Measurements from ENCODE around the gene NGB.

The NGB gene

DNA sequence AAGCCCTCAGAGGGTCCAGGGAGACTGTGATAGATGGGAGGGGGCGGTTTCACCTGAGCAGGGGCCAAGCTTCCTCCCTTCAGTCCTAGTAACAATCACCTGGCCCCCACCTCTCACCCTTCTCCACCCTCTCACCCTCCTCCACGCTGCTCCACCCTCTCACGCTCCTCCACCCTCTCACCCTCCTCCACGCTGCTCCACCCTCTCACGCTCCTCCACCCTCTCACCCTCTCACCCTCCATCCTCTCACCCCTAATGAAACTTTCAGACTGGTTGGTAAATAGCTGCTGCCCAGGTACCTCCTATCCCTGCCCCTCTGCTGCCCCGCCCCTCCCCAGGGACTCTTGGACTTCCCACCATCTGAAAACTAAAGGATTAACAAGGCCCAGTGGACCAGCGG is 34.2 kb downstream of the NGB start:
- no peaks in the 10 kb centered on the region for H3K36me3 ChIP-seq (ENCODE audit: control insufficient read depth in 2 of 2, insufficient read depth in 2 of 2, low read length in 2 of 2)
- H3K9me3 ChIP-seq (ENCODE audit: control insufficient read depth in 2 of 2, low read length in 2 of 2), result no peaks in the 10 kb centered on the region
- no peak overlapping the region for H3K4me3 ChIP-seq (ENCODE audit: low read length in 2 of 2)
- H3K27ac ChIP-seq (ENCODE audit: low read length), result no peak overlapping the region
- H3K27me3 ChIP-seq (ENCODE audit: control insufficient read depth in 1 of 2, insufficient read depth in 2 of 2, low read length in 2 of 2), result no peaks in the 10 kb centered on the region
- H3K9ac ChIP-seq (ENCODE audit: low read length in 2 of 2), result no peak overlapping the region
- H3K4me1 ChIP-seq (ENCODE audit: control insufficient read depth, insufficient read depth, low read length), result no peaks in the 10 kb centered on the region

DNA sequence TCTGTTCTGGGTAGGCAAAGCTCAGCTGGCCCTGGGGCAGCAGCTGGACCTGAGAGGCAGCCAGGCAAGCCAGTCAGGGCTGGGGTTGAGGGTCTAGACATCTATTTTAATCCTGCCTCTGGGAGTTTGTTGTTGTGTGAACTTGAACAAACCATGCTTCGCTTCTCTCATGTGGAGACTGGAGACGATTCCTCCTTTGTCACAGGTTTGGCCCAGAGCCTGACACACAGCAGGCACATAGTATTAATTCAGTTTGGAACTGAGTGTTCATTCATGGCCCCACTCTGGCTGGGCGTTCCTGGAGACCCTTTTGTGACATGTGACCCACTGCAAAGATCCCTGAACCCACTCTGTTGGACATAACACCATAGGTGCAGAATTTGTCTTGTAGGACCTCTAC is 39.3 kb downstream of the NGB start:
- Histone ChIP-seq H3K4me1 (ENCODE audit: control insufficient read depth, insufficient read depth, low read length) (no peaks in the 10 kb centered on the region), H3K27me3 (ENCODE audit: control insufficient read depth in 1 of 2, insufficient read depth in 2 of 2, low read length in 2 of 2) (no peaks in the 10 kb centered on the region), H3K27ac (ENCODE audit: low read length) (no peak overlapping the region), H3K36me3 (ENCODE audit: control insufficient read depth in 2 of 2, insufficient read depth in 2 of 2, low read length in 2 of 2) (no peaks in the 10 kb centered on the region), H3K4me3 (ENCODE audit: low read length in 2 of 2) (no peak overlapping the region), H3K9me3 (ENCODE audit: control insufficient read depth in 2 of 2, low read length in 2 of 2) (peaks cover 0 to 3% of the 10 kb centered on the region in 2 donors), H3K9ac (ENCODE audit: low read length in 2 of 2) (no peak overlapping the region)

GRCh38 chr14:77230914-77231313 is 40.1 kb downstream of the NGB start:
- no peak overlapping the region for H3K27ac ChIP-seq (ENCODE audit: low read length)
- no peak overlapping the region for H3K4me3 ChIP-seq (ENCODE audit: low read length in 2 of 2)
- H3K9ac ChIP-seq (ENCODE audit: low read length in 2 of 2), result no peak overlapping the region
- peaks cover 0 to 3% of the 10 kb centered on the region in 2 donors for H3K9me3 ChIP-seq (ENCODE audit: control insufficient read depth in 2 of 2, low read length in 2 of 2)
- no peaks in the 10 kb centered on the region for H3K27me3 ChIP-seq (ENCODE audit: control insufficient read depth in 1 of 2, insufficient read depth in 2 of 2, low read length in 2 of 2)
- no peaks in the 10 kb centered on the region for H3K4me1 ChIP-seq (ENCODE audit: control insufficient read depth, insufficient read depth, low read length)
- no peaks in the 10 kb centered on the region for H3K36me3 ChIP-seq (ENCODE audit: control insufficient read depth in 2 of 2, insufficient read depth in 2 of 2, low read length in 2 of 2)

DNA sequence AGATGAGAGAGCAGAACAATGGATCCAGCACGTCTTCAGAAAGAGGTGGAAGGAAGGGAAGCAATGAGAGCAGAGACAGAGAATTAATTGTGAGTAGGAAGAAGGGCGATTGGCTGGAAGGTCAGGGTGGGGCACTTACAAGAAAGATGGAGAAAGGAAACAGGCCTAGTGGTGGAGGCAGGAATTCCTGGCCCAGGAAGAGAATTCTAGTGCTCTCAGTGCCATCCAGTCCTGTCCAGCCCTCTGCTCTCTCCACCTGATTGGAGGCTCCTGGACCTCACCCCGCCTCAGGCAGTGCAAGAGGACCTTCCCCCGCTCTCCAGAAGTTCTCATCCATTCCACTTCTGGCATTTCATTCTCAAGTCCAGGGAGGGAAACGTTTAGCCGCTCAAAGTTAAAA is 43.0 kb downstream of the NGB start:
- no peaks in the 10 kb centered on the region for H3K4me1 ChIP-seq (ENCODE audit: control insufficient read depth, insufficient read depth, low read length)
- no peak overlapping the region for H3K9ac ChIP-seq (ENCODE audit: low read length in 2 of 2)
- no peak overlapping the region for H3K27ac ChIP-seq (ENCODE audit: low read length)
- no peaks in the 10 kb centered on the region for H3K36me3 ChIP-seq (ENCODE audit: control insufficient read depth in 2 of 2, insufficient read depth in 2 of 2, low read length in 2 of 2)
- H3K9me3 ChIP-seq (ENCODE audit: control insufficient read depth in 2 of 2, low read length in 2 of 2), result peaks cover 0 to 3% of the 10 kb centered on the region in 2 donors
- peaks cover 0 to 4% of the 10 kb centered on the region in 2 donors for H3K27me3 ChIP-seq (ENCODE audit: control insufficient read depth in 1 of 2, insufficient read depth in 2 of 2, low read length in 2 of 2)
- H3K4me3 ChIP-seq (ENCODE audit: low read length in 2 of 2), result no peak overlapping the region

DNA sequence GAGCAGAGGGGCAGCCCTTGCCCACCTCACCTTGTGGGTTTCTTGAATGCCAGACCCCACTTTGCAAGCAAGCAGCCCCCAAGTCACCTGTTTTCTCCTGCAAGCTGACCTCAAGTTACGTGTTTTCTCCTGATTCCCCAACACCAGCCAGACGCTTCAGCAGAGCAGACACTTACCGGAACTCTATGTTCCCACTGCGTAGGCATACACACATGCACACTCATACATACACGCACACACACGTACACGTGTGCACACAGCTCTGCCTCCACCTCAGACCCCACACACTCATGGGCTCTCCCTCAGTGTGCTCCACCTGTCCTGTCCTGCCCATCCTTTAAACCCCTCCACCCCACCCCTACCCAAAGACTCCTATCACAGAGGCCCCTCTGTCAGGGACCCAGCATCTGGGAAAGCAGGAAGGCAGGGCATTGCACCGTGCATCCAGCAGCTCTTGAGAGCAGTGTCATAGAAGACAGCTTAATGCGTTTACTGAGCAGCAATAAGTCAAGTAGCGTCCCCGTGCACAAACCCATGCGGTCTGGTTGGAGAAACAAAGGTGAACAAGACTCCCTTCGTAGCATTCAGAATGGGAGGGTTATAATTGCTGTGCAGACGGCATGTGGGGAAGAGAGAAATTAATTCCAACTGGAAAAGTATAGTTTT is 45.0 kb downstream of the NGB start:
- H3K27me3 ChIP-seq (ENCODE audit: control insufficient read depth in 1 of 2, insufficient read depth in 2 of 2, low read length in 2 of 2), result peaks cover 5 to 7% of the 10 kb centered on the region in 2 donors
- no peak overlapping the region for H3K9ac ChIP-seq (ENCODE audit: low read length in 2 of 2)
- H3K9me3 ChIP-seq (ENCODE audit: control insufficient read depth in 2 of 2, low read length in 2 of 2), result peaks cover 0 to 3% of the 10 kb centered on the region in 2 donors
- no peaks in the 10 kb centered on the region for H3K4me1 ChIP-seq (ENCODE audit: control insufficient read depth, insufficient read depth, low read length)
- H3K36me3 ChIP-seq (ENCODE audit: control insufficient read depth in 2 of 2, insufficient read depth in 2 of 2, low read length in 2 of 2), result no peaks in the 10 kb centered on the region
- H3K27ac ChIP-seq (ENCODE audit: low read length), result no peak overlapping the region
- no peak overlapping the region for H3K4me3 ChIP-seq (ENCODE audit: low read length in 2 of 2)

DNA sequence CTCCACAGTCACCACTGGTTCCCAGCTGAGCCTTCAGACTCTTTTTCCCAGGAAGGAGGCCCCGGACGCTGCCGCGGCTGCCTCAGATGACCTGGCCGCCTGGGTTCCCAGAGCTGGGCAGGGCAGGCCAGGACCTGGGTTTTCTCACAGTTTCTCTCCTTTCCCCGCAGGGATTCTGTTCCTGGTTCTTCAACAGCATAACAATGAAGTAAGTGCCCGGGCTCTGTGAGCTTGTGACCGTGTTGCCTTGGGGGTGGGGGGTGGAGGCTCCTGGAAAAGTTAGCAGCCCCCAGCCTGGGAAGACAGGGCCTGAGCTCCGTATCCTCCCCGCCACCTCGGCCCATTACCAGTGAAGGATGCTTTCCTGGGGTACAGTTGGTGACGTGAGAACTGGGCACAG is 45.8 kb downstream of the NGB start:
- H3K9ac ChIP-seq (ENCODE audit: low read length in 2 of 2), result no peak overlapping the region
- no peak overlapping the region for H3K27ac ChIP-seq (ENCODE audit: low read length)
- no peak overlapping the region for H3K4me3 ChIP-seq (ENCODE audit: low read length in 2 of 2)
- no peaks in the 10 kb centered on the region for H3K36me3 ChIP-seq (ENCODE audit: control insufficient read depth in 2 of 2, insufficient read depth in 2 of 2, low read length in 2 of 2)
- no peaks in the 10 kb centered on the region for H3K9me3 ChIP-seq (ENCODE audit: control insufficient read depth in 2 of 2, low read length in 2 of 2)
- H3K4me1 ChIP-seq (ENCODE audit: control insufficient read depth, insufficient read depth, low read length), result no peaks in the 10 kb centered on the region
- H3K27me3 ChIP-seq (ENCODE audit: control insufficient read depth in 1 of 2, insufficient read depth in 2 of 2, low read length in 2 of 2), result peaks cover 7 to 9% of the 10 kb centered on the region in 2 donors

DNA sequence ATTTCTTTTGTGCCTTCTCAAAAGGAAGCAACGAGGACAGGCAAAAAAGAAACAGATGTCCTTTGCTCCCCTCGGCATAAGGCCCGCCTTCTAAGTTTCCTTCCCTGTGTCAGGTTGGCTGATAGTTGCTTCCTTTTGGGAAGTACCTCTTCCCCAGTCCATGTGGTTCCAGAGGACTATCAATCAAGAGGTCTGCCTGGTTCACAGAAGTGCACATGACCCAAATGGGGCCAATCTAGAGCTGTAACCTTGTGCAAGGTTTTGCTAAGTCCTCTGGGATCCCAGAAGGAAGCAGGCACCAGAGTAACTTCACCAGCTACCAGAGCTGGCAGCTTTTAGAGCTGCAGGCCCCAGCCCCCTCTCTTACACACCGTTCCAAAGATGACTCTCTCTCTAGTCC is 46.8 kb downstream of the NGB start:
- H3K9me3 ChIP-seq (ENCODE audit: control insufficient read depth in 2 of 2, low read length in 2 of 2), result no peaks in the 10 kb centered on the region
- H3K4me1 ChIP-seq (ENCODE audit: control insufficient read depth, insufficient read depth, low read length), result no peaks in the 10 kb centered on the region
- peaks cover 12 to 13% of the 10 kb centered on the region in 2 donors for H3K27me3 ChIP-seq (ENCODE audit: control insufficient read depth in 1 of 2, insufficient read depth in 2 of 2, low read length in 2 of 2)
- no peak overlapping the region for H3K27ac ChIP-seq (ENCODE audit: low read length)
- H3K9ac ChIP-seq (ENCODE audit: low read length in 2 of 2), result no peak overlapping the region
- no peak overlapping the region for H3K4me3 ChIP-seq (ENCODE audit: low read length in 2 of 2)
- H3K36me3 ChIP-seq (ENCODE audit: control insufficient read depth in 2 of 2, insufficient read depth in 2 of 2, low read length in 2 of 2), result no peaks in the 10 kb centered on the region

GRCh38 chr14:77222546-77223225 is 48.3 kb downstream of the NGB start:
- no peak overlapping the region for H3K4me3 ChIP-seq (ENCODE audit: low read length in 2 of 2)
- no peaks in the 10 kb centered on the region for H3K36me3 ChIP-seq (ENCODE audit: control insufficient read depth in 2 of 2, insufficient read depth in 2 of 2, low read length in 2 of 2)
- no peak overlapping the region for H3K27ac ChIP-seq (ENCODE audit: low read length)
- H3K9me3 ChIP-seq (ENCODE audit: control insufficient read depth in 2 of 2, low read length in 2 of 2), result no peaks in the 10 kb centered on the region
- H3K4me1 ChIP-seq (ENCODE audit: control insufficient read depth, insufficient read depth, low read length), result no peaks in the 10 kb centered on the region
- peaks cover 12 to 13% of the 10 kb centered on the region in 2 donors for H3K27me3 ChIP-seq (ENCODE audit: control insufficient read depth in 1 of 2, insufficient read depth in 2 of 2, low read length in 2 of 2)
- no peak overlapping the region for H3K9ac ChIP-seq (ENCODE audit: low read length in 2 of 2)

- Histone ChIP-seq H3K27ac (ENCODE audit: low read length) (no peak overlapping the region), H3K4me3 (ENCODE audit: low read length in 2 of 2) (no peak overlapping the region), H3K9ac (ENCODE audit: low read length in 2 of 2) (no peak overlapping the region), H3K9me3 (ENCODE audit: control insufficient read depth in 2 of 2, low read length in 2 of 2) (no peaks in the 10 kb centered on the region), H3K4me1 (ENCODE audit: control insufficient read depth, insufficient read depth, low read length) (no peaks in the 10 kb centered on the region), H3K36me3 (ENCODE audit: control insufficient read depth in 2 of 2, insufficient read depth in 2 of 2, low read length in 2 of 2) (no peaks in the 10 kb centered on the region), H3K27me3 (ENCODE audit: control insufficient read depth in 1 of 2, insufficient read depth in 2 of 2, low read length in 2 of 2) (peaks cover 14 to 19% of the 10 kb centered on the region in 2 donors)
These were observed 49.6 kb downstream of the NGB start for GRCh38 chr14:77221241-77221871.

GRCh38 chr14:77220246-77221017 is 50.6 kb downstream of the NGB start:
- no peak overlapping the region for H3K4me3 ChIP-seq (ENCODE audit: low read length in 2 of 2)
- no peak overlapping the region for H3K9ac ChIP-seq (ENCODE audit: low read length in 2 of 2)
- no peaks in the 10 kb centered on the region for H3K9me3 ChIP-seq (ENCODE audit: control insufficient read depth in 2 of 2, low read length in 2 of 2)
- no peaks in the 10 kb centered on the region for H3K4me1 ChIP-seq (ENCODE audit: control insufficient read depth, insufficient read depth, low read length)
- H3K36me3 ChIP-seq (ENCODE audit: control insufficient read depth in 2 of 2, insufficient read depth in 2 of 2, low read length in 2 of 2), result no peaks in the 10 kb centered on the region
- H3K27me3 ChIP-seq (ENCODE audit: control insufficient read depth in 1 of 2, insufficient read depth in 2 of 2, low read length in 2 of 2), result peaks cover 14 to 19% of the 10 kb centered on the region in 2 donors
- H3K27ac ChIP-seq (ENCODE audit: low read length), result no peak overlapping the region
